Stimulated activated naive CD8-positive, alpha-beta T cell treated with anti-CD3 and anti-CD28 coated beads, Interleukin-15, Interleukin-2, amounts not matched to agents 100 ng/mL and 50 ng/mL, for 24 hours (primary cell): ENCODE results near the gene LYST.

Source experiments
- H3K27ac Mint-ChIP-seq: one replicate; pipeline ENCODE4 v1.8.0; 2021; ENCODE audit warnings: mild to moderate bottlenecking, mixed read lengths
- H3K27me3 Mint-ChIP-seq: one replicate; pipeline ENCODE4 v1.8.0; 2021; ENCODE audit warnings: mixed read lengths
- H3K36me3 Mint-ChIP-seq: one replicate; pipeline ENCODE4 v1.8.0; 2021; ENCODE audit warnings: low read depth, mixed read lengths
- H3K4me1 Mint-ChIP-seq: one replicate; pipeline ENCODE4 v1.8.0; 2021; ENCODE audit warnings: low read depth, mixed read lengths
- H3K4me3 Mint-ChIP-seq: one replicate; pipeline ENCODE4 v1.8.0; 2021; ENCODE audit warnings: mild to moderate bottlenecking, mixed read lengths
- H3K9me3 Mint-ChIP-seq: one replicate; pipeline ENCODE4 v1.8.0; 2021; ENCODE audit warnings: mixed read lengths

Gene LYST

DNA sequence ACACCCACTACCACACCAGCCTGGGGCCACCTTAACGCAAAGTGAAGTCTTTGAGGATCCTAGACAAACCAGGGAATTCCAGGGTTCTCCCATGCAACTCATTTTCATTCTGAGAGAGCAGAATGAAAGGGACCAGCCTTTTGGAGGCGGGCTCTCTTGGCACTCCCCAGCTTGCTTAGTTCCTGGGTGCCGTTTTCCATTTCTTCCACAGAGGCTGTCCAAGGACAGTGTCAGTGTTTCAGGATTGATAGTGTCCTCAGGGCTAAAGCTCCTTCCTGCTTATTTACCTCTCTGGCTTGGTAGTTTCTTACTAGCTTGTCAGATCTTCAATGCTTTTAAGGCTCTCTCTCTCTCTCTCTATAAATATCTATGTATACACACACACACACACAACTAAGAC is 187.1 kb downstream of the LYST start:
- H3K27ac Mint-ChIP-seq = no peak overlapping the region
- no peak overlapping the region for H3K4me3 Mint-ChIP-seq
- peaks cover 82% of the 10 kb centered on the region for H3K36me3 Mint-ChIP-seq
- peaks cover 25% of the 10 kb centered on the region for H3K9me3 Mint-ChIP-seq
- H3K4me1 Mint-ChIP-seq = no peaks in the 10 kb centered on the region
- no peaks in the 10 kb centered on the region for H3K27me3 Mint-ChIP-seq

DNA sequence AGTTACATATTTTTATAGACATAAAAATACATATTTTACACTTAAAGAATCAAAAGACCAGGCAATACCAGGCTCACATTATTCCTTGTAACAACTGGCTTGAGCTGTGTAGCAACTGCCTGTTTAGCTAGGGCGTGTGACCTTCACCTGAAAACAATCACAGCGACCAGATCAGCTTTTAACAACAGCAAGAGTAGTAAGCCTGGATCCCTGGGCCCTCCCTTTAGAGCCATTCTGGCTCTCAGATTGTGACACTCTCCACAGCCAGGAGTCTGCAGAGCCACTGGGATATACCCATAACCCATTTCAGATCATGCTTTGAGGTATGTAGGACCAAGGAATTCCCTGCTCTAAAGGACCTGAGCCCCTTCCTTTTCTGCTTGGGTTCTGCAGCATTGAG is 187.7 kb downstream of the LYST start:
- Mint-ChIP-seq H3K27ac (no peak overlapping the region), H3K9me3 (peaks cover 26% of the 10 kb centered on the region), H3K4me1 (no peaks in the 10 kb centered on the region), H3K27me3 (no peaks in the 10 kb centered on the region), H3K4me3 (no peak overlapping the region), H3K36me3 (peaks cover 85% of the 10 kb centered on the region)

DNA sequence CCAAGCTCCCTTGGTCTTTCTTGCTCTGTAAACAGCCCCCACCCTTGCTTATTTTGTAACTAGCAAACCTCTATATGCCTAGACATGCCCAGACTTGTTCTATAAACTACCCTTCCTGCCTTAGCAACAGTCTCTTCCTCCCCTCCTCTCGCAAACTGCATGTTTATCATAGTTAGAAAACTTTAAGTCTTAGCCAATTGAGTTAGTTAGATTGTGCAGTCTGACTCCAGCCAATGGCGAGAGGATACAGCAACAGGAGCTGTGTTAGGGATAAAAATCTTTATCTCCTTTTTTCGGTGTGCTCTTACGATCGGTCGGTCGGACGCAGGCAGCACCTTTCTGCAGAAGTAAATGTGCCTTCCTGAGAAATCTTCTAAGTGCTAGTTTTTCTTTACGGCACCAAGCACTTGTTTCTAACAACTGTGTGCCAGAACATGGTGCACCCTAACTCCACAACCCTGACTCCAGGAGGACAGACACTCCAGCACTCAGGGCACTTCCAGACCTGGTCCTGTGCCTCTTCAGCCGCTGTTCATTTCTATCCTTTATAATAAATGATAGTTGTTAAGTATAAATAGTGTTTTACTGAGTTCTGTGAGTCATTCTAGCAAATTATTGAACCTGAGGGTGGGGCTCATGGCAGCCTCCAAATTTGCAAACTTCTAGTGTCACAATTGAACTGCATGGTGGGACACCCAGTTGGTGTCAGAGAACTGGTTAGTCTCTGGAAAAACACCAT is 191.4 kb downstream of the LYST start:
- Mint-ChIP-seq H3K9me3 (peaks cover 50% of the 10 kb centered on the region), H3K36me3 (peaks cover 88% of the 10 kb centered on the region), H3K4me3 (no peak overlapping the region), H3K27me3 (no peaks in the 10 kb centered on the region), H3K27ac (no peak overlapping the region), H3K4me1 (no peaks in the 10 kb centered on the region)

DNA sequence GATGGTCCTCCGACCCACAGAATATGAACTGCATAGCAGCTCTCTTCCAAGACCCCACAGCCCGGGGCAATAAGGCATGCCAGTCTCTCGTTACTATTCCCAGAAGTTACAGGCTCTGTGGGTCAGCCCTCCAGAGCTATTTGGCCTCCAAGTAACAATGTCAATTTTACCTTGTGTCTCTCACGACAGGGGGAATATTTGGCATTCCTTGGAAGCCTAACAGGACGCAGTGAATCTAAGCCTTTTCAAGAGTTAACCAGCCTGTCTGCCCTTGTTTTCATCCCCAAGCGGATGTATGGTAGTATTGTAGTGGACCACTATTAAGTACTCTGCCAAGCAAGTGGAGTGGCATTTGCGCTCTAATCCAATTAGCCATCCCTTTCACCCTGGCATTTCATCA is 192.7 kb downstream of the LYST start:
- Mint-ChIP-seq H3K4me1 (no peaks in the 10 kb centered on the region), H3K36me3 (peaks cover 86% of the 10 kb centered on the region), H3K4me3 (no peak overlapping the region), H3K9me3 (peaks cover 58% of the 10 kb centered on the region), H3K27me3 (no peaks in the 10 kb centered on the region), H3K27ac (no peak overlapping the region)

DNA sequence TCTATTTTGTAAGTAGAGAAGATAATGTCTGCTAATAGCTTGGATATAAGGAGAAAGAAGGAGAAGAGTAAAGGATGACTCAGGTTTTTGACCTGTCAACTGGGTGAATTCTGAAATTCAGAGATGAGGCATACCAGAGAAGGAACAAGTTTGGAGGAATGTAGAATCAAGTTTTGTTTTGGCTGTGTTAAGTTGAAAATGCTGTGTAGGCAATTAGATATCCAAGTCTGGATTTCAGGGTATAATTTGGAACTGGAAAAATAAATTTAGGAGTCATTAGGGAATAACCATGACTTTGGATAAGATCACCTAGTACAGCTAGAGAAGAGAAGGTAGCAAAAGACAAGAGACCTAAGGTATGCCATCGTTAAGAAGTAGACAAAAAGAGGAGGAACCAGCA is 194.7 kb downstream of the LYST start:
- H3K27ac Mint-ChIP-seq = no peak overlapping the region
- H3K27me3 Mint-ChIP-seq = no peaks in the 10 kb centered on the region
- peaks cover 58% of the 10 kb centered on the region for H3K9me3 Mint-ChIP-seq
- H3K4me1 Mint-ChIP-seq = no peaks in the 10 kb centered on the region
- no peak overlapping the region for H3K4me3 Mint-ChIP-seq
- peaks cover 86% of the 10 kb centered on the region for H3K36me3 Mint-ChIP-seq

DNA sequence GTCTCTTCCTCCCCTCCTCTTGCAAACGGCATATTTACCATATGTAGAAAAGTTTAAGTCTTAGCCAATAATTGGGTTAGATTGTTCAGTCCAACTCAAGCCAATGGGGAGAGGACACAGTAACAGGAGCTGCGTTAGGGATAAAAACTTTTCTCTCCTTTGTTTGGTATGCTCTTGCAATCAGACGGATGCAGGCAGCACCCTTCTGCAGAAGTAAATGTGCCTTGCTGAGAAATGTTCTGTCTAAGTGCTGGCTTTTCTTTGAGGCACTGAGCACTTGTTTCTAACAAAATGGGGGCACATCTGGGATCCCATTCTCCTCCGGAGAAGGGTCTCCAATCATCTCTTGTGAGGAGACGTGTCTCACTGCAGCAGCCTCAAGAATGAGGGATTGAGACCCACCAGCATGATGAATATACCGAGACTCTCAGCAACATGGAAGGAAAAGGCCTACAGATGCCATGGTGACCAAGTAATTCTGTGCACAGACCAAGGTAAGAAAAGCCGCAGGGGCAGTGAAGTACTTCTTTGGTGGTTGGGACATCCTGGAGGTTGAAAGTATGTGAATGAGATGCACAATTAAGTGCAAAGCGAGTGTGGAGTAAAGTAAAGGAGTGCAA is 196.4 kb downstream of the LYST start:
- Mint-ChIP-seq H3K27ac (no peak overlapping the region), H3K9me3 (peaks cover 45% of the 10 kb centered on the region), H3K4me1 (no peaks in the 10 kb centered on the region)

DNA sequence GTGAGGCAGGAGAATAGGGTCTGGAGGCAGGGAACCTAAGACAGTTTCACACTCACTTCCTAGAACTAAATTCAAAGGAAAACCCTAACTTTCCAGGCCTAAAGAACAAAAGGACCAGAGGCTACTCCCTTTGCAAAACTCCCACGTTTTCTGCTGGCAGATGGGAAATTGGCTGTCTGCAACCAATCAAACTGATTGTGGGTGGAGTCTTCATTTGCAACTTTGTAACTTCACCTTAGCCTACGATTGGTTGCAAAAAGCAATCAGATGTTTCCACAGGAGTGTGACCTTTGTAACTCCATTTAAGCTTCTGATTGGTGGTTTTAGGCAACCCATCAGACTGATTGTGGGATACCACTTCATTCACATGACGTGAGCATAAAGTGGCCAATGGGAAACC is 197.4 kb downstream of the LYST start:
- no peak overlapping the region for H3K27ac Mint-ChIP-seq
- no peak overlapping the region for H3K4me3 Mint-ChIP-seq
- H3K4me1 Mint-ChIP-seq = no peaks in the 10 kb centered on the region
- no peaks in the 10 kb centered on the region for H3K27me3 Mint-ChIP-seq
- H3K36me3 Mint-ChIP-seq = peaks cover 62% of the 10 kb centered on the region
- peaks cover 38% of the 10 kb centered on the region for H3K9me3 Mint-ChIP-seq

More for the DNA sequence above, 196.4 kb downstream of the LYST start:
- Mint-ChIP-seq H3K36me3 (peaks cover 69% of the 10 kb centered on the region), H3K4me3 (no peak overlapping the region), H3K27me3 (no peaks in the 10 kb centered on the region)

DNA sequence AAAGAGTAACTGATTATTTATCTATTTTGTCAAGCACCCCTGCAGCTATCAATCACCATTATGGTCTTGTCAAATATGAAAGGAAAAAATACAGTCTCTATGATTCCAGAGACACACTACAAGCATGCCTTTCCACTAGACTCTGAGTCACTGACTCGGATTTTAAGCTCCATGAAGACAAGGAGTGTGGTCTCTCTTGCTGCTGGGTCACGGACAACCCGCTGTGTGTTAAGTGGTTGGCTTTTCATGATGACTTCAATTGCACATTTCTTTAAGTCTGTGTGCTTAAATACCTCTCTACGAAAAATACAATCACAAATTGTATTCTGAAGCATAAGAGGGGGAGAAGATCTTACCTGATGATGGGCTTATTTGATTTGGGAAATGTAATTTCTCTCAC is 203.1 kb downstream of the LYST start:
- Mint-ChIP-seq H3K36me3 (peaks cover 43% of the 10 kb centered on the region), H3K4me1 (no peaks in the 10 kb centered on the region), H3K9me3 (no peaks in the 10 kb centered on the region), H3K27me3 (no peaks in the 10 kb centered on the region), H3K27ac (no peak overlapping the region), H3K4me3 (no peak overlapping the region)

DNA sequence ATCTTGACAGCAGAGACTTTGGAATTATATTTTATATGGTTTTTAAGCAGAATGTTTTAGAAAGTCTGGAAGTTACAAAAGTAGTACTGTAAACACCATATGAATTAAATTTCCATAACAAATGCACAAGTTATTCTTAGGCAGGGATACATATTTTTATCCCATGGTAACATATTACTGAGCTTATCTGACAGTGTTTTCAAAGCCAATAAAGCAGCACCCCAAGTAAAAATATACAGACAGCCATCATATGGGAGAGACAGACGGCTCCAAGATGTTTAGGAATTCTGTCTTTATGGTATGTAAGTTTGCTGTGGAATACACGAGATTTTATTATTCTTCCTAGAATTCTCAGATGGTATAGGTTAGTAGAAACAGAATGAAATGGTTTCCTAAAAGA is 205.1 kb downstream of the LYST start:
- Mint-ChIP-seq H3K27me3 (peaks cover 3% of the 10 kb centered on the region), H3K36me3 (peaks cover 39% of the 10 kb centered on the region), H3K9me3 (no peaks in the 10 kb centered on the region), H3K4me1 (no peaks in the 10 kb centered on the region), H3K4me3 (no peak overlapping the region), H3K27ac (no peak overlapping the region)

DNA sequence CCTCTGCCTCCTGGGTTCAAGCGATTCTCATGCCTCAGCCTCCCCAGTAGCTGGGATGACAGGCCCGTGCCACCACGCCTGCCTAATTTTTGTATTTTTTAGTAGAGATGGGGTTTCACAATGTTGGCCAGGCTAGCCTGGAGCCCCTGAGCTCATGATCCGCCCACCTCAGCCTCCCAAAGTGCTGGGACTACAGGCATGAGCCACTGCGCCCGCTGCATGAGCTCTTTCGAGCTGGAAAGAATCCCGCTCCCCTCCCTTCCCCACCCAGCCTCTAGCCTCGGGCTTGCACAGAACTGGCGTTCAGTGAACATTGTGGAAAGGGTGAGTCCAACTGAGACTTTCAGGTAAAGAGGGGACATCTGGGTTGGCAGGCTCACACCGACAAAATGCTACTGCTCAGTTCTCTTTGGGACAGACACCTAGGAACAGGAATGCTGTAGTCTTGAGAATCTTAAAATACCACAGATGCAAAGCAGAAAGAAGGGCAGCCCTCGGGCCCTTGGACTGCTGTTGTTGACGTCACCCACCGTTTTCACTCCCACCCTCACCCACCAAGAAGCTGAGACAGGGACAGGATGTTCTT is 207.4 kb downstream of the LYST start:
- no peak overlapping the region for H3K4me3 Mint-ChIP-seq

DNA sequence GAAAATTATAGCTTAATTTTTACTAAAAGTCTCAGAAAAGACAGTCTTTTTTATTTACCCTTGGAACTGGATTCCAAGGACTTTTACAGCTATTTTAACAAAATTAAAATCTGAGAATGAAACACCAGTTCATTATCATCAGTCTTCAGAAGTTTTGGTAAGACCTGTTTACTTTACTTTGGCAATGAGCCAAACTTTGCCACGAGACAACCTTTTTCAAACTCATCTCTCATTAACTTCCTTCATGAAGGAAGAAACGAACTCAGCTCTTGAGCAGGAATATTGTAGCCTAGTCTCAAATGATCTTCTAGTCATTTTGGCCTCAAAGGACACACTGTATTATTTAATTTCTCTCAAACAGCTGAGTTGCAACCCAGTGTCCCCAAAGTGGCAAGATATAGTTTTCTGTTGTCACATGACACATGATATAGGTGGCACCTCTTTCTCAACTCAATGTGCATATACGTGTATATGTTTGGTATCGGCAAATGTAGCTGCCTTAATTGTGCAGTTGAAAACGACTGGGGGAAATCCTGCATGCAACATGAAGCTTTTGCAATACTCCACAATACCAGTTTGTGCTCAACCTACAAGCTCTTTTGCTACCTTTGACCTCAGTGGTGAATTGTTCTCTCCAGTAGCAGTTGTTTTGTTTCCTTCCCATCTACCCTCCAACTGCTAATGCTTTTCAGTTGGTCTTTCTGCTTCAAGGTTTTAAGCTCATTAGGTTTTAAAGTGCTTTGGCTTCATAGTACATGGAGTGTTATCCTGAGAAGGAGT is 208.8 kb downstream of the LYST start:
- Mint-ChIP-seq H3K4me3 (no peak overlapping the region), H3K27ac (no peak overlapping the region), H3K9me3 (no peaks in the 10 kb centered on the region), H3K27me3 (peaks cover 18% of the 10 kb centered on the region), H3K4me1 (no peaks in the 10 kb centered on the region), H3K36me3 (peaks cover 30% of the 10 kb centered on the region)

More for the DNA sequence above, 207.4 kb downstream of the LYST start:
- Mint-ChIP-seq H3K36me3 (peaks cover 36% of the 10 kb centered on the region), H3K27me3 (peaks cover 7% of the 10 kb centered on the region), H3K27ac (no peak overlapping the region), H3K9me3 (no peaks in the 10 kb centered on the region), H3K4me1 (no peaks in the 10 kb centered on the region)

DNA sequence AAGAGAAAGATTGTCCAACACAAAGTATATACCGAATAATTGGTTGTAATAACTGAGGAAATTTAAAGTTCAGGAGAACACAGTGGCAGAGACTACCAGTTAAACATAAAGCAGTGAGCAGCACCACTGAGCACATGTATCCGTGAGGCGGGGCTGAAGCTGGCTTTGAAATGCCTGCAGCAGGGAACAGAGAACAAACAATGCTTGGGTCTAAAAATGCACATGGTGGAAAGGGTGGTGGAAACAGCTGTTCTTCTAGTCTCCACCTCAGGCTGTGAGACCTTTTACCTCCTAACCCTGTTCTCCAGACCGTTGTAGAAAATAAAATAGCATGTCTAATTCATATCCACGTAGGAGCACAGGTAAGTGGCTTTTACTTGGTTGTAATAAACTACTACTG is 209.4 kb downstream of the LYST start:
- Mint-ChIP-seq H3K4me3 (no peak overlapping the region), H3K36me3 (peaks cover 23% of the 10 kb centered on the region), H3K9me3 (no peaks in the 10 kb centered on the region), H3K4me1 (no peaks in the 10 kb centered on the region), H3K27ac (no peak overlapping the region), H3K27me3 (peaks cover 25% of the 10 kb centered on the region)

DNA sequence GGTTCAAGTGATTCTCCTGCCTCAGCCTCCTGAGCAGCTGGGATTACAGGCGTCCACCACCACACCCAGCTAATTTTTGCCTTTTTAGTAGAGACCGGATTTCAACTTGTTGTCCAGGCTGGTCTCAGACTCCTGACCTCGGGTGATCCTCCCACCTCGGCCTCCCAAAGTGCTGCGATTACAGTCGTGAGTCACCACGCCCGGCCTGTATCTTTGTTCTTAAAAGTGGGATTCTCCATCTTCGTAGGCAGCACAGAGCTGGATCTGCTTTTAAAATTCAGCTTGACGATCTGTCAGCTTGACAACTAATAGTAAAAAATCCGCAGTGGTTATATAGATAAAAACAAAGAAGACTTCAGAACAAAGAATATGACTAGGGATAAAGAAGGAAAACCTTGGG is 214.3 kb downstream of the LYST start:
- peaks cover 5% of the 10 kb centered on the region for H3K36me3 Mint-ChIP-seq
- H3K9me3 Mint-ChIP-seq = no peaks in the 10 kb centered on the region
- H3K27me3 Mint-ChIP-seq = peaks cover 59% of the 10 kb centered on the region
- H3K4me1 Mint-ChIP-seq = peaks cover 17% of the 10 kb centered on the region
- no peak overlapping the region for H3K4me3 Mint-ChIP-seq
- H3K27ac Mint-ChIP-seq = no peak overlapping the region

DNA sequence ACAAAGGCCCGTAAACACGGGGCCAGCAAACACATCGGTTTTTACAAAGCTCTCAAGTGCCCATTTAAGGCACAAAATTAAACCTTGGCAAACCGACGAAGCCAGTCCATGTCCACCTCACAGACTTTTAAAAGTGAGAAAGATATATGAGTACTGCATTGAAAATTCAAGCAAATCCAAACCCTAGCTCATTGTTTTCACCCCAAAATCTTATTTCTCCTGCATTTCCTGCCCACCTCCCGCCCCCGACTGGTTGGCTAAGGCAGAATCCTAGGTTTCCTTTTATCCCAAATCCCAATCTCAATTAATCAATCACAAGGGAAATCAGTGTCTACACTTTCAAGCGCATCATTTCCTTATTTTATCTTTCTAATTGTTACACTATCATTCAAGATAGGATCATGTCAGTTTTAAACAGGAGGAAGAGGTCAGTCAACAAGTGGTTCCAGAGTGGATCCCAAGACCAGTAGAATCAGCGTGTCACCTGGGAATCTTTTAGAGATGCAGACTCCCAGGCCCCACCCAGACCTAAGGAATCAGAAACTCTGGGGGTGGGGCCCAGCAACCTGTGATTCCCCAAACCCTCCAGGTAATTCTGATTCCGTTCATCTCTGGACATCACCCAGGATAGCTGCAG is 215.4 kb downstream of the LYST start:
- Mint-ChIP-seq H3K27ac (no peak overlapping the region), H3K4me1 (peaks cover 17% of the 10 kb centered on the region), H3K9me3 (no peaks in the 10 kb centered on the region), H3K36me3 (peaks cover 5% of the 10 kb centered on the region), H3K27me3 (peaks cover 67% of the 10 kb centered on the region), H3K4me3 (peak overlapping the region; percentile 54)
